Colonic mucosa (tissue), 4 donors: ENCODE measurements around the gene FNDC4. TPM values are rescaled to one million over a fixed set of nuclear protein-coding genes. Genes with fewer than 3 reads are reported as not detected.

Experiments
- DNase-seq: peaks from one replicate; pipeline ENCODE4 v3.0.0-alpha.2; 2020
- H3K27ac ChIP-seq: fragments of 200-600 bp; one replicate; pipeline ENCODE4 v1.8.0; 2021
- H3K27me3 ChIP-seq: fragments of 200-600 bp; one replicate; pipeline ENCODE4 v1.8.0; 2021
- H3K36me3 ChIP-seq: fragments of 200-600 bp; one replicate; pipeline ENCODE4 v1.8.0; 2021
- H3K4me1 ChIP-seq: fragments of 200-600 bp; one replicate; pipeline ENCODE4 v1.8.0; 2021; ENCODE audit warnings: mild to moderate bottlenecking
- H3K4me3 ChIP-seq: fragments of 200-600 bp; one replicate; pipeline ENCODE4 v1.8.0; 2021
- H3K9ac ChIP-seq, 2 donors: one replicate each; pipeline ENCODE4 v1.7.0; 2013; ENCODE audit warnings: control low read depth in 2 of 2, low read depth in 2 of 2, low read length in 2 of 2
- H3K9me3 ChIP-seq: fragments of 200-600 bp; one replicate; pipeline ENCODE4 v1.8.0; 2021
- intact Hi-C: fragments of 100-400 bp; cut with DNase I; formaldehyde crosslinking; loops from one replicate; pipeline ENCODE4 v1.14.1; 2022
- total RNA-seq, 2 donors: library from RNA; stranded (reverse); fragmentation: NEBNext Ultra II Directional in 1 of 2; extraction: Animal tissue kit (Norgen Biotek cat#: 25700) in 1 of 2; gene quantifications; one replicate each; pipeline ENCODE4 v1.2.1, GENCODE V29; 2021
- TF ChIP-seq, protein P1 (sequence below): fragments of 200-600 bp; IDR thresholded peaks from one replicate; pipeline ENCODE4 v1.8.0; 2022; ENCODE audit warnings: antibody characterized with exemption, mild to moderate bottlenecking
- donor health status: healthy.
- donor health status: DM: no; HTN: no; CAD: no.
- donor health status: DM: no; HTN: no; CAD: no.

FNDC4 gene
- total RNA-seq, 2 donors from 2014 or later = 0.64 to 1.1 TPM

DNA sequence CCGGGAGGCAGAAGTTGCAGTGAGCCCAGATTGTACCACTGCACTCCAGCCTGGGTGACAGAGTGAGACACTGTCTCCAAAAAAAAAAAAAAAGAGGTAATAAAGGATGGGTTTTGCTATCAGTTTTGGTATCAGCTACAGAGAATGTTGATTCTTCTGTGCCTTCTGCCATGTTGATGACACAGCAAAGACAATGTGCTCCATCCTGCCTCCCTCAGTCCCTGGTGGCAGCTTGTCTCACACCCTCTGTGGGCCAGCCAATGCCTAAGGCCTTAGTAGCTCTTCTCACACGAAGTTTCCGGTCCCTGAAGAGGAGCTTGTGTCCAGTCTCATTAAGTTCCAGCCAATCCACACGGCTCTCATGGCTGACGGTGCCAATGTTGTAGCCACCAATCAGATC is 23.0 kb downstream of the FNDC4 start:
- DNase-seq = no peak
- Histone ChIP-seq H3K27me3 (no peaks in the 10 kb centered on the region), H3K36me3 (no peaks in the 10 kb centered on the region), H3K4me1 (no peaks in the 10 kb centered on the region), H3K4me3 (no peak overlapping the region), H3K27ac (no peak overlapping the region), H3K9me3 (no peaks in the 10 kb centered on the region), H3K9ac (no peak overlapping the region)
- intact Hi-C loops = no loop called here
- TF ChIP-seq, protein P1, sequence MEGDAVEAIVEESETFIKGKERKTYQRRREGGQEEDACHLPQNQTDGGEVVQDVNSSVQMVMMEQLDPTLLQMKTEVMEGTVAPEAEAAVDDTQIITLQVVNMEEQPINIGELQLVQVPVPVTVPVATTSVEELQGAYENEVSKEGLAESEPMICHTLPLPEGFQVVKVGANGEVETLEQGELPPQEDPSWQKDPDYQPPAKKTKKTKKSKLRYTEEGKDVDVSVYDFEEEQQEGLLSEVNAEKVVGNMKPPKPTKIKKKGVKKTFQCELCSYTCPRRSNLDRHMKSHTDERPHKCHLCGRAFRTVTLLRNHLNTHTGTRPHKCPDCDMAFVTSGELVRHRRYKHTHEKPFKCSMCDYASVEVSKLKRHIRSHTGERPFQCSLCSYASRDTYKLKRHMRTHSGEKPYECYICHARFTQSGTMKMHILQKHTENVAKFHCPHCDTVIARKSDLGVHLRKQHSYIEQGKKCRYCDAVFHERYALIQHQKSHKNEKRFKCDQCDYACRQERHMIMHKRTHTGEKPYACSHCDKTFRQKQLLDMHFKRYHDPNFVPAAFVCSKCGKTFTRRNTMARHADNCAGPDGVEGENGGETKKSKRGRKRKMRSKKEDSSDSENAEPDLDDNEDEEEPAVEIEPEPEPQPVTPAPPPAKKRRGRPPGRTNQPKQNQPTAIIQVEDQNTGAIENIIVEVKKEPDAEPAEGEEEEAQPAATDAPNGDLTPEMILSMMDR = no peak

DNA sequence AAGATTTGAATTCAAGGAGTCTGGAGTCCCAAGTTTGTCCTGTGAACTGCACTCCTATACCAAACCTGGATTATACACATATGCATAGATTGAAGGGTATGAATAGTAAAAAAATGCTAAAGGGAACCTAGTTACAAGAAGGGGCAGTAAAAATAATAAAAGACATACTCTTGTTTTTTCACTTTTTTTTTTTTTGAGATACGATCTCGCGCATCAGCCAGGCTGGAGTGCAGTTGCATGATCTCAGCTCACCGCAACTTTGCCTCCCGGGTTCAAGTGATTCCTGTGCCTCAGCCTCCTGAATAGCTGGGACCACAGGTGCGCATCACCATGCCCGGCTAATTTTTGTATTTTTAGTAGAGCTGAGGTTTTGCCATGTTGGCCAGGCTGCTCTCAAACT is 30.6 kb downstream of the FNDC4 start:
- Histone ChIP-seq H3K36me3 (no peaks in the 10 kb centered on the region), H3K9ac (no peak overlapping the region), H3K4me1 (no peaks in the 10 kb centered on the region), H3K27me3 (no peaks in the 10 kb centered on the region), H3K27ac (no peak overlapping the region), H3K9me3 (no peaks in the 10 kb centered on the region), H3K4me3 (no peak overlapping the region)
- intact Hi-C loops = no loop called here
- DNase-seq = no peak
- TF ChIP-seq, protein P1 = no peak

DNA sequence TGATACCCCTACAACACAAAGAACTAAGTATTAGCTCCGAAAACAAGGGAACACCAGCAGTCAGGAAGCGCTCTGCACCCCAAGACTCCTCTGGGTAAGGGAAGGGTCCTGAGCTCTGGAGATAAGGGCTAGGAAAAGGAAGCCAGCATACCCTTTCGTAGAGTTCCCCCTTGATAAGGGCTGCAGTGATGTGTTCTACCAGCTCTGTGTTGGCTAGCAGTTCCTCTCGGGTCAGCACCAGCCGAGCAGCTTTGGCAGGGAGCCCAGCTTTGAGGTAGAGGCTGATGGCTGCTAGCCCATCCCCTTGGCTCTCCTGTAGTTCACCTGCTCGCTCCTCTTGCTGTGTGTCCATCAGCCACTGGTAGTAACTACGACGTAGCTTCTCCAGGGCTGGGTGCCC is 33.9 kb downstream of the FNDC4 start:
- Histone ChIP-seq H3K9ac (no peak overlapping the region), H3K27me3 (no peaks in the 10 kb centered on the region), H3K4me3 (no peak overlapping the region), H3K4me1 (no peaks in the 10 kb centered on the region), H3K27ac (no peak overlapping the region), H3K36me3 (no peaks in the 10 kb centered on the region), H3K9me3 (no peaks in the 10 kb centered on the region)
- no peak for DNase-seq
- TF ChIP-seq, protein P1 = no peak
- intact Hi-C loops = no loop called here

DNA sequence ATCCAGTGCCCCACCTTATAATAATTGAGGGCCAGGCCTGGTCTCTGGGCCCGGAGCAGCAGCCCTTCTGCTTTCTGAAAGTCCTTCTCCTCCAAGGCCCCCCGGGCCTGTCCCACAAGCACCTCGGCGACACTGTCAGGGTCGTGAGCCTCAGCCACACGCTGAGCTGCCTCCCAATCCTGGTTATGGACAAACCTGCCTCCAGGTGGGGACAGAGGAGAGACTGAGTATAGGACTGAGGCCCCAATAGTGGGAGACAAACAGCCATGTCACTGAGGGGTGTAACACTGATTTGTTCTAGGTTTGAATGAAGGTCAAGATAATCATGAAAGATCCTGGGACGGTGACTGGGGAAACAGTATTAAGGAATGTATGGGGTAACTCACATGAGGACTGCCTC is 41.0 kb downstream of the FNDC4 start:
- H3K27ac ChIP-seq = no peak overlapping the region
- H3K4me1 ChIP-seq = no peaks in the 10 kb centered on the region
- H3K4me3 ChIP-seq = no peak overlapping the region
- DNase-seq = no peak
- no peaks in the 10 kb centered on the region for H3K27me3 ChIP-seq
- H3K9me3 ChIP-seq = no peaks in the 10 kb centered on the region
- H3K36me3 ChIP-seq = no peaks in the 10 kb centered on the region
- intact Hi-C loops = no loop called here
- H3K9ac ChIP-seq = no peak overlapping the region
- TF ChIP-seq, protein P1 = no peak

DNA sequence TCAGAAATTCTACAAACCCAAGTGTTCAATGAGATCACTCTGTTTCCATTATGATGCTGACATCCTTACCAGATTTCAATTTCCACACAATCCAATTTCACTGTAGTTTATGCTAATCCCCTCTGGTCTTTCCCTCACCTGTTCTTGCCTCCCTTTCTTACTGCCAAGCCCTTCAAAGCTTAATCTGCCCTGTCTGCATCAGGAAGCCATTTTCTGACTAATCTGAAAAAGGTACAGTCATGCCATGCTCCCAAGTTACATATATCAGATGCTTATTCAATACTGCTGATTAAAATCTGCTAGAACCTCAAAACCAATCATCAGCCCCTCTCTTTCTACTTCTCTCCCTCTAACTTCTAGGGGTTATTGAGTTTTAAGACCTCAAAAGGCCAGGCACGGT is 43.9 kb downstream of the FNDC4 start:
- intact Hi-C loops = no loop called here
- Histone ChIP-seq H3K4me3 (no peak overlapping the region), H3K27me3 (no peaks in the 10 kb centered on the region), H3K9me3 (no peaks in the 10 kb centered on the region), H3K36me3 (no peaks in the 10 kb centered on the region), H3K4me1 (no peaks in the 10 kb centered on the region), H3K9ac (no peak overlapping the region), H3K27ac (no peak overlapping the region)
- DNase-seq = no peak
- TF ChIP-seq, protein P1 = no peak

DNA sequence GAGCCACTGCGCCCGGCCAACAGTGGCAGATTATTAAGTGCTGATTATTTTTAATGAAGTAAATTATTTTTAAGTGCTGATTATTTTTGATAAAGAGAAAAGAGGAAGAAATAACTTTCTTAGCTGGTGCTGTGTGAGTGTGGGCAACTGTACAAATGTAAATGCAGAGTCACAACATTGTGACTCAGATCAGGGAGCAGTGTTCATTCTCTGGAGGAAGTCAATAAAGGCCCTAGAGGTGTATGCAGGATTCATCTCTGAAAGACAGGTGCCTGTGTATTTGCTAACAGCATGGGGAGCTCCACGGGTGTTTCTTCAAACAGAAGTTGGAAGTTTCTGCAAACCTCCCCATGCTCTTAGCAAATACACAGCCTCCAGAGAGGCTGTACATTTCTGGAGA is 46.6 kb downstream of the FNDC4 start:
- DNase-seq = no peak
- TF ChIP-seq, protein P1 = no peak
- H3K9ac ChIP-seq = no peak overlapping the region
- H3K36me3 ChIP-seq = no peaks in the 10 kb centered on the region
- no peaks in the 10 kb centered on the region for H3K9me3 ChIP-seq
- no peaks in the 10 kb centered on the region for H3K4me1 ChIP-seq
- no peak overlapping the region for H3K4me3 ChIP-seq
- intact Hi-C loops = no loop called here
- H3K27ac ChIP-seq = no peak overlapping the region
- H3K27me3 ChIP-seq = no peaks in the 10 kb centered on the region
